Suprapubic skin (tissue), 3 donors: ENCODE results near the gene IQCB1.

Source experiments
- CTCF ChIP-seq, 2 donors: fragments of 200-600 bp in 1 of 2; fragments of 450-650 bp in 1 of 2; sonication (generic) in 1 of 2; IDR thresholded peaks; one replicate each; pipeline ENCODE4 v1.5.1; 2016 to 2019; ENCODE audit warnings: antibody characterized with exemption in 2 of 2, mild to moderate bottlenecking in 1 of 2, moderate library complexity in 1 of 2
- EP300 ChIP-seq: sonication (generic); formaldehyde crosslinking; IDR thresholded peaks from one replicate; pipeline ENCODE4 v1.6.1; 2017; ENCODE audit warnings: antibody characterized with exemption

DNA sequence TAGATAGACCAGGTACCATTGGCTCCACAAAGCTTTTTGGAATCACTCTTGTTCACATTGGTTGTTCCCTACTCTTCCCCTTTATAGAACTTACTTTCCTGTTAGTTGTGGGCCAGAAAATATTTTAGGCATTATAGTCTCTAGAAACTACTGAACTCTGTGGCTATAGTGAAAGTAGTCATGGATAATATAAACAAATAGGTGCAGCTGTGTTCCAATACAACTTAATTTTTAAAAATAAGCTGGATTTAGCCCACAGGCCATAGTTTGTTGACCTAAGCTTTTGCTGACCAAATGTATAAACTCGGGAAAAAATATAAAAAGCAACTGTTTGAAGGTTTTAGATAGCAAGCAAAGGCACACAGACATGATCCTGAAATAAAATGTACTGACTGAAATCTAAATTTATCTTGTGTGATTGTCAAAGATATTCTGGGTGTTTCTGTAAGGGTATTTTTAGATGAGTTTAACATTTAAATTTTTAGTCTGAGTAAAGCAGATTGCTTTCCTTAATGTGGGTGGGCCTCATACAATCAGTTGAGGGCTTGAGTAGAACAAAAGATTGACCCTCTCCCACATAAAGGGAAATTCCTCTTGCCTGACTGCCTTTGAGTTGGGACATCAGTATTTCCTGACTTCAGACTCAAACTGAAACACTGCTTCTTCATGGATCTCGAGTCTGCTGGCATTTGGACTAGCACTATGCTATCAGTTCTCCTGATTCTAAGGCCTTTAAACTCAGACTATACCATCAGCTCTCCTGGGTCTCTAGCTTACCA lies 13.2 kb downstream of the IQCB1 start:
- no peak for TF ChIP-seq CTCF (IDR thresholded peaks at IDR 0.05)
- no peak for TF ChIP-seq EP300
